Fibroblast of skin of abdomen (primary cell): Measurements from ENCODE around the gene CRTAC1.
"Not testable (repeated sequence)": the region's sequence is repeated elsewhere in the genome, so short reads cannot be mapped to it uniquely, and the experiment has no call there.

ENCODE experiments used
- DNase-seq: peaks from one replicate; pipeline ENCODE4 v3.0.0-alpha.2; 2013

Gene CRTAC1

GRCh38 chr10:97867220-97867800 lies 163.1 kb downstream of the CRTAC1 start:
- DNase-seq = no peak

DNA sequence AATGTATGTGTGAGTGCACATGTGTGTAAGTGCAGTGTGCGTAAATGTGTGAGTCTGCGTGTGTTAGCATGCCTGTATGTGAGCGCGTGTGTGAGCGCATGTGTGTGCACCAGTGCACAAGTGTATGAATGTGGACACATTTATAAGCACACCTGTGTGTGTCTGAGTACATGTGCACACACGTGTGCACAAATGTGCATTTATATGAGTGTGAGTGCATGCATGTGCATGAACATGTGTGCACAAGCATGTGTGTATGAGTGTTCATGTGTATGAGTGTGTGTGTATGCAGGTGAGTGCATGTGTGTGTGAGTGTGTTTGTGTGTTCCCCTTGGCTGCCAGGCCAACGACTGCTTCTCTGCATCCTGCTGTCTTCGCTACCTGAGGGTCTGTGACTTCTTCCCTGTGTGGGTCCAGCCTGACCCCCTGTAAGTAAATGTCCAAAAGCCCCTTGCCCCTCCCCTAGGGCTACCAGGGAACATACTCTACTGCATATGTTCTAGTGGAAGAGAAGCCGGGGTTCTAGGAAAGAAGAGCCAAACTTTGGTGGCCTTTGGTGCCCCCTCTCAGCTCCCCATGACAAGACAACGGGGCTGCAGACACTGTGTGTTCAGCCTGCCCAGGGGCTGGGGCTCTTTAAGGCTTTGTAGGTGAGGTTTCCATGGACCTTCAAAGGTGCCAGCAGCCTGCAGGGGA lies 163.7 kb downstream of the CRTAC1 start:
- no peak for DNase-seq

DNA sequence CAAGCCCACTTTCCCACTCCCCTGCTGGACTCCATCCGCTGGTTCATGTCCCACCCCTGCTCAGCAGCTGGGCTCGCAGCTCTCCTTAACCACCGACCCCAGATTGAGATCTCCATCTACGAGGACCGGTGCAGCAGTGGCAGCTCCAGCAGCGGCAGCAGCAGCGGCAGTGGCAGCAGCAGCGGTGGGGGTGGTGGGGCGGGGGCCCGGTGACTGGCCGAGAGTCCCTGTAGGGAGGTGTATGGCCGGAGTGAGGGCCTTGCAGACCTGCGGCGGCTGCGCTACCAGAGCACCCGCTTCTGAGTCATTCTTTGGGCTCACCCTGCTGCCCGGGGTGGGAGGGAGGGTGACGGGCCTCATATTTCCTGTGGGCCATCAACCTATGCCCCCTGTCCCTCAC lies 164.9 kb downstream of the CRTAC1 start:
- DNase-seq = no peak

DNA sequence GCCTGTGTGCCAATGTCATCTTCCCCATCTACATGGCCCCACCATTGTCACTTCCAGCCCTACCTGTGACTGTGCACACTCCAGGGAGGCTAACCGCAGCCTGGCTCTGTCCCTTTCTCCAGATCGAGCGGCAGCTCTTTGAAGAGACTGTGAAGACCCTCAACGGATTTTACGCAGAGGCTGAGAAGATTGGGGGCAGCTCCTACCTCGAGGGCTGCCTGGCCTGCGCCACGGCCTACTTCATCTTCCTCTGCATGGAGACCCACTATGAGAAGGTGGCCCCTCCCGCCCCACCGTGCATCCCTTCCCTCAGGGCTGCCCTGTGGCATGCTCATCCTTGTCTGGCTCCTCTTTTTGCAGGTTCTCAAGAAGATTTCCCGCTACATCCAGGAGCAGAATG lies 166.6 kb downstream of the CRTAC1 start:
- DNase-seq = no peak

DNA sequence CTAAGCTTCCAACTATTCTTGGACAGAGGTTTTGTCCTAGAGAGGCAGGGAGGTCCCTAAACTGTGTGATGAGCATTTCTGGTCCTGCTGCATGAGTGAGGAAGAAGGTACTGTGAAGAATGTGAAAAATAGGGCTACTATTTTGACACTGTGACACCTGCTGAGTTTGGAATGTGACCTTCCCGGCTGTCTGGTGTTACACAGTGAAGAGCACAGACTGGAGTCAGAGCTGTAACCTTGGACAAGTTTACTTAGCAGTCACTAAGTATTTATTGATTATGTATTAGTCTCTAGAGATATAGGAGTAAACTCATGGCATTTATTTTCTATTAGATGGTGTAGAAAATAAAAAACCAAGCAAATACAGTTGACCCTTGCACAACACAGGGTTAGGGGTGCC lies 168.5 kb downstream of the CRTAC1 start:
- DNase-seq = no peak

DNA sequence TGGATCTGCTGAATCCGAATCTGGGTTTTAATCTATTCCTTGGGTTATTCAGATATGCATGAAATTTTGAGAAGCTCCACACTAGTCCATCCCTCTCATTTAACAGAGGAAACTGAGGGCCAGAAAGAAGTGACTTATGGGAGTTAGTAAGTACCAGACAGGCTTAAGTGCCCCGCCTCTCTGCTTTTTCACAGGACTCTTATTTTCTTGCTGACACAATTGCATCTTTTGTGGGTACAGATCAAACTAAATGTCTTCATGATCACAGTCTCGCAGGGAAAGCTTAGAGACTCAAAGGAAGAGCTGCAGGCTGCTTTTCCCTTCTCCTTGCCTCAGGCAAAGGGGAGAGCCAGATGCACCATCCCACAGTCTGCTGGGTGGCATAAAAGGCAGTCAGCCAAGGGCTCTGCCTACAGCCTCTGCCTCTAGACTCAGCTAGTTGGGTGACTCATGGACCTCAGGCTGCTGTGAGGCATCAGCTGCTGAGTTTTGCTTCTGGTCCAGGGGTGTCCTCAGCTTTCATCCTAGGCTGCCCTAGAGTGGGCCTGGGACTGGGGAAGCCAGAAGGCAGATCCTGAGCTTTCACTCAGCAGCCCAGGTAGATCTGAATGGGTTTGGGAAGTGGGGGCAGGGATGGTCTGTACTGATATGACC lies 169.2 kb downstream of the CRTAC1 start:
- peak; percentile 19 for DNase-seq

DNA sequence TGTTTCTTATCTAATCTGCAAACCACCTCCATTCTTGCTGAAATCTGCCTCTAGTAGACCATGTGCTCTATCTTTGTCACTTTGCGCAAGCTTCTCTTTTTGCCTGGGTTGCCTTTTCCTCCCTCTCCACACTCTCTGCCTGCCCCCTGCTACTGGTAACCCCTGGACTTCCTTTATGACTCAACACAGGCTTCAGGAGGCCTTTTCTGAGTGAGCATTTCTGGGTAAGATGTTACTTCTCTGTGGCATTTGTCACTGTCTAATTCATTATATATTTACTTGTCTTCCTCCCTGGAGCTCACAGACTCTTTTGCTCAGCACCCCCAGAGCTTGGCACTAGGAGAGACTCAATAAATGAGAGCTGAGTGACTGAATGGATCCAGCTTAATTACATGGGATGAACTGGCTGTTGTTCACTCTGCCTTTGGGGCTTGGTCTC lies 172.4 kb downstream of the CRTAC1 start:
- no peak for DNase-seq

- no peak for DNase-seq
These were observed 175.7 kb downstream of the CRTAC1 start for GRCh38 chr10:97854743-97855142.

GRCh38 chr10:97852840-97853405 lies 177.5 kb downstream of the CRTAC1 start:
- no peak for DNase-seq

DNA sequence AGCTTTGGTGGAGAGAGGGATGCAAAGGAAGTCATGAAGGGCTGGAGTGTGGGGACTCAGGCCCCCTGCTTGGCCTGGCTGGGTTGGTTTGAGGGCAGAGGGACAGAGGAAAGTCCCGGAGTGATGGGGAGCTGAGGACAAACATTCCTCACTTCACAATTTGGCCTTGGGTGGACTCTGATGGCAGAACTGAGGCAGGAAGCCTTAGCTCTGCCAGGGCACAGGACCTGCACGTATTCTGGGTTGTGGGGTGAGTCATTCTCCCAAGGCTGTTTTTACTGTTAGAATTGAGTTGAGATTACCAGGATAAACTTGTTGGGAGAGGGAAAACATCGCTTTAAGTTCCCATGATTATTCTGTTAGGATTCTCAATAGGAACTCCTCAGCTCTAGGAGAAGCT lies 178.1 kb downstream of the CRTAC1 start:
- DNase-seq = no peak

DNA sequence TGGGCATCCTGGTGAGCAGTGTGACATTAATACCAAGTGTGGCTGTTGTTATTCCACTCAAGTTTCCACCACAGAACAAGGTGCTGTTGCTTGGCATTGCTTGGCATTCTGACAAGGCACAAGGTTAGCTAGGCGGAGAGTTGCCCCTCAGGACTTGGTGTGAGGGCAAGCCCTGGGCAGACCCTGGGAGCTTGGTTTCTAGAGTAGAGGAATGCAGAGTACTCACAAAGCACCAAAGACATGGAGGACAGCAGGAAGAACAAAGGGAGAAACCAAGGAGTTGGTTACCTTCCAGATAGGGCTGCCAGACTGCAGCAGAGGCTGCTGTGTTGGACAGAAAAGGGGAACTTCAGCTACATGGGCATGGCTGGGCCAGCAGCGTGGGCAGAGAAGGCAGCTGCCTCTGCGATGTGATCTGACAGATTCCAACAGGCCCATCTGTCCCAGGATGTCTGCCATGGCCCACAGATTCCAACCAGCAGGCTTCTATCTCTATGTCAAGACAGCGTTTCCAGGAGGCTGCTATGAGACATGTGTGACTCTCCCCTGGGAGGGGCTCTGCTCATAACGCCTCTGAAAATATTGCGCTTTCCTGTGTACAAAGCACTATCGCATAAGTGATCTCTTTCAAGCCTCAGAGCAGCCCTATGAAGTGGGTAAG lies 178.9 kb downstream of the CRTAC1 start:
- DNase-seq = no peak

GRCh38 chr10:97850446-97850845 lies 180.0 kb downstream of the CRTAC1 start:
- DNase-seq = no peak

DNA sequence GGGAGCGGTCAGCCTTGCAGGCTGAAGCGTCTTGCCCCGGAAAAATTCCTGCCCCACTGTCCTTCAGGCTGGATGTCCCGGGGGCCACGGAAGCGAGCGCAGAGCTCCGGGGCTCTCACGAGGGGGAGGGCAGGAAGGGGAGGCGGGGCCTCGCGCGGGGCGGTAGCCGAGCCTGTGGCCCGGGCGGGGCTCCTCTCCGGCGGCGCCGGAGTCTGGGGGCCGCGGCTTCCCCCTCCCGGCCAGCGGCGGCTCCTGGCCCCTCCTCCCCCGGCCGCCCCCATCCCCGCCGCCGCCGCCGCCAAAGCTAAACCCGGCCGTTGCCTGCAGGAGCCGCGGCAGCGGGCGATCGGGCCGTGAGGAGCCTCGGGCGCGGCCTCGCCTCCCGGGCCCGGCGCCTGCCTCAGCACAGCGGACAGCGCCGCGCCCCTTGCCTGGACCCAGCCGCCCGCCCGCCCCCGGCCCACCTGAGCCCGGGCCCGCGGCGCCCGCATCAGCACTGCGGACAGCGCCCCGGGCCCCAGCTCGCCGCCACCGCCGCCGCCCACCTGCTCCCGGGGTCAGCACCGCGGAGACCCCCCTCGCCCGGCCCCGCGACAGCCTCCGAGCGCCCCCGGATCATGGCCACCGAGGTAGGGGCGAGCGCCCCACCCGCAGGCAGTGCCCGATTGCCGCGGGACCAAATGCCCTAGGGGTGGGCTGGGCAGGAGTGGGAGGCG lies 180.6 kb downstream of the CRTAC1 start, which contains the start of gene GOLGA7B:
Gene GOLGA7B (plus strand): TSS at position 157 of the 716 bp plus-strand sequence. CDS start 461 bp downstream, at position 618.
- peak; percentile 19 for DNase-seq

- DNase-seq = no peak
These were observed 181.2 kb downstream of the CRTAC1 start for GRCh38 chr10:97849103-97849686.

DNA sequence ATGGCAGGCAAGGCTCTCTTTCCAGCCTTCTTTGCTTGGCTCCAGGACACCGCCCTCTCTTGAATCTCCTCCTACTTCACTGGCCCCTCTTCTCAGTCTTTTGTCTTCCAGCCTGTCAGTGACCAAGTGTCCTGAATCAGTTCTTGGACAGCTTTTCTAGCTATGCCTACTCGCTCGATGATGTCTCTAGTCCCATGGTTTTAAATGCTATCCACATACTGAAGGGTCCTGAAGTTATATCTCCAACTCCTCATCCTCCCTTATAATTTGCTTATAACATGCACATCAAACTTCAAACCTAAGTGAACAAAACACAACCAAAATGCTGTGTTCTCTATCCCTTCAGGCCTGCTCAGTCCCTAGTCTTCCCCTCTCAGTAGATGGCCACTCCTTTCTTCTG lies 185.7 kb downstream of the CRTAC1 start:
- no peak for DNase-seq

DNA sequence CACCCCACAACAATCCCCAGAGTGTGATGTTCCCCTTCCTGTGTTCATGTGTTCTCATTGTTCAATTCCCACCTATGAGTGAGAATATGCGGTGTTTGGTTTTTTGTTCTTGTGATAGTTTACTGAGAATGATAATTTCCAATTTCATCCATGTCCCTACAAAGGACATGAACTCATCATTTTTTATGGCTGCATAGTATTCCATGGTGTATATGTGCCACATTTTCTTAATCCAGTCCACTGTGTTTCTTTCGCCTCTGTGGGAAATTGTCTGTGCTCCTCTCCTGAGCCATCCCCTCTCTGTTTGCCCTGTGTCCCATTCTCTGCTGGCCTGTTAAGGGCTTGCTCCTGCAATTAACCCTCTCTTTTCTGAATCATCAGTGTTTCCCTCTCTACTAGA lies 186.4 kb downstream of the CRTAC1 start:
- DNase-seq = not testable (repeated sequence)

DNA sequence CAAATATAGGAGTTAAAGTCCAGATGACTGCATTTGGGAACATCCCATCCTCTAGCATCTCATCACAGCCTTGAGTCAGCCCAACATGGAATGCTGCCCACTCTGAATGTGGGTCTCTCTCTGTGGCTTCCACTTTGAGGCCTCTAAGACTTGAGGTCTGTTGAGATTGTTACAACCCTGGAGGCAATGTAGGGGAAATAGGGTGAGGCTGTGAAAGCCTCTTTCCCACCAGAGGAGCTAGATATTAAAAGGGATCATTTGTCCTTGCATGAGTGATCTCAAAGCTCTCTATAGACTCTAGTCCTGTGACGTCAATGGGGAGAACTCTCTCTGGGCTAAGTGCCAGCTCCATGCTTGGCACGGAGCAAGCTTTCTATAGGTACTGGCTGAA lies 187.1 kb downstream of the CRTAC1 start:
- DNase-seq = no peak

DNA sequence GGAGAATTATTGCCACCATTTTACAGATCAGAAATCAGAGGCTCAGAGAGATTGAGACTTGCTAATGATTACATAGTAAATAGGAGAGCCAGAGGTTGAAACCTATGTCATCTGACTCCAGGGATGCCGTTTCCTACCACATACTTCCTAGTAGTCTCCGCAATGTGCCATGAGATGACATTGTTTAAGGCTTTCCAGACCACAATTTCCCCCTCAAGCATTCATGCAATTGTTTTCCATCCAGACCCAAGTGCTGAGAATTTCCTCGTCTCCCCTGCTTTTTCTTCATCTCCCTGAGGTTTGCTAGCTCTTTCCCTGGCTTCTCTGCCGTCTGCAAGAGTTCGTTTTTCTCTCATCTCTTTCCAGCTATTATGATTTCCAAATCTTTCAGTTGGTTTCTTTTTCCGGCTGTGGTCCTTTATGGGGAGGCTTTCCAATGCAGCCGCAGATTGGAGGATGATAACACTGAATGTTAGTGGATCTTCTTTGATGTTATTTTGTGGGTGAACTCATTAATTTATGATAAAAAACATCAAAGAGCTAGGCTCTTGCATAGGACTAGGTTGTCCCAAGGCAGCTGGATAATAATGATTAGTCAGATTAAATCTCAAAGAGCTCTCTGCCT lies 187.7 kb downstream of the CRTAC1 start:
- no peak for DNase-seq

- DNase-seq = not testable (repeated sequence)
These were observed 188.3 kb downstream of the CRTAC1 start for GRCh38 chr10:97842114-97842513.

DNA sequence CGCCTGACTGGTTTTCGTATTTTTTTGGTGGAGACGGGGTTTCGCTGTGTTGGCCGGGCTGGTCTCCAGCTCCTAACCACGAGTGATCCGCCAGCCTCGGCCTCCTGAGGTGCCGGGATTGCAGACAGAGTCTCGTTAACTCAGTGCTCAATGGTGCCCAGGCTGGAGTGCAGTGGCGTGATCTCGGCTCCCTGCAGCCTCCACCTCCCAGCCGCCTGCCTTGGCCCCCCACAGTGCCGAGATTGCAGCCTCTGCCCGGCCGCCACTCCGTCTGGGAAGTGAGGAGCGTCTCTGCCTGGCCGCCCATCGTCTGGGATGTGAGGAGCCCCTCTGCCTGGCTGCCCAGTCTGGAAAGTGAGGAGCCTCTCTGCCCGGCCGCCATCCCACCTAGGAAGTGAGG lies 189.3 kb downstream of the CRTAC1 start:
- DNase-seq = not testable (repeated sequence)

- no peak for DNase-seq
These were observed 192.3 kb downstream of the CRTAC1 start for GRCh38 chr10:97838091-97838490.
